ENCODE results near the gene SYTL5. TPM values are rescaled to one million over a fixed set of nuclear protein-coding genes. Genes with fewer than 3 reads are reported as not detected.

SYTL5 gene
- total and polyA plus RNA-seq, 3 donors from 2014 or later = 1.0 to 1.7 (median 1.1) TPM

DNA sequence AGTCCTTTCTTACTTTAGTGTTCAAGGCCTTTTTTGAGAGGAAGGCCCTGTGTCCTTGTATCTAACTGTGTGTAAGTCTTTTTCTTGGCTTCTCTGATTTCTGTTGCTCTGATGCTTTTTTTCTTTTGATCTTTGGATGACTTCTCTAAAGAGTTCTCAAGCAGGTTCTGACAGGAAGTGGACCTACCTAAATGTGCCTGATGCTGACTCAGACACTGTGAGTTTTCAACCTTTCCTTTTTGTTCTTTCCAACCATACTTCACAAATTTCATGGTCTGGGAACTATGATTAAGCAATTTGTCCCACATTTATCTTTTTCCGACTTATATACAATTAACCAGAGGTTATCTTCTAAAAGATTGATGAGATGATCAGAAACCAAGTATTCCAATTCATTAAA, 96.5 kb downstream of the SYTL5 start:
- H3K27ac ChIP-seq = no peak overlapping the region
- no peak overlapping the region for H3K4me3 ChIP-seq
- TF ChIP-seq, protein P1, sequence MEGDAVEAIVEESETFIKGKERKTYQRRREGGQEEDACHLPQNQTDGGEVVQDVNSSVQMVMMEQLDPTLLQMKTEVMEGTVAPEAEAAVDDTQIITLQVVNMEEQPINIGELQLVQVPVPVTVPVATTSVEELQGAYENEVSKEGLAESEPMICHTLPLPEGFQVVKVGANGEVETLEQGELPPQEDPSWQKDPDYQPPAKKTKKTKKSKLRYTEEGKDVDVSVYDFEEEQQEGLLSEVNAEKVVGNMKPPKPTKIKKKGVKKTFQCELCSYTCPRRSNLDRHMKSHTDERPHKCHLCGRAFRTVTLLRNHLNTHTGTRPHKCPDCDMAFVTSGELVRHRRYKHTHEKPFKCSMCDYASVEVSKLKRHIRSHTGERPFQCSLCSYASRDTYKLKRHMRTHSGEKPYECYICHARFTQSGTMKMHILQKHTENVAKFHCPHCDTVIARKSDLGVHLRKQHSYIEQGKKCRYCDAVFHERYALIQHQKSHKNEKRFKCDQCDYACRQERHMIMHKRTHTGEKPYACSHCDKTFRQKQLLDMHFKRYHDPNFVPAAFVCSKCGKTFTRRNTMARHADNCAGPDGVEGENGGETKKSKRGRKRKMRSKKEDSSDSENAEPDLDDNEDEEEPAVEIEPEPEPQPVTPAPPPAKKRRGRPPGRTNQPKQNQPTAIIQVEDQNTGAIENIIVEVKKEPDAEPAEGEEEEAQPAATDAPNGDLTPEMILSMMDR (IDR thresholded peaks at IDR 0.05) = no peak
- TF ChIP-seq POLR2A (IDR thresholded peaks at IDR 0.05) = no peak
- no peaks in the 10 kb centered on the region for H3K9me3 ChIP-seq
- H3K27me3 ChIP-seq = no peaks in the 10 kb centered on the region
- DNase-seq = no peak
- 69 to 100% methylated on average over 1 of the region's 1 CpG for WGBS, 2 donors
- no peaks in the 10 kb centered on the region for H3K4me1 ChIP-seq
- intact Hi-C loops (cut with DNase I; ENCODE audit: low total_unique reads) = no loop called here
- no peaks in the 10 kb centered on the region for H3K36me3 ChIP-seq (ENCODE audit: low read depth, missing control alignments)

GRCh38 chrX:38103857-38104812, 97.8 kb downstream of the SYTL5 start:
- Histone ChIP-seq H3K27me3 (no peaks in the 10 kb centered on the region), H3K36me3 (ENCODE audit: low read depth, missing control alignments) (no peaks in the 10 kb centered on the region), H3K27ac (no peak overlapping the region), H3K4me1 (no peaks in the 10 kb centered on the region), H3K9me3 (no peaks in the 10 kb centered on the region), H3K4me3 (no peak overlapping the region)
- intact Hi-C loops (cut with DNase I; ENCODE audit: low total_unique reads) = no loop called here
- TF ChIP-seq POLR2A (IDR thresholded peaks at IDR 0.05) = no peak
- TF ChIP-seq, protein P1 (IDR thresholded peaks at IDR 0.05) = no peak
- WGBS, 2 donors = 83 to 91% methylated on average over 5 of the region's 5 CpGs
- DNase-seq = no peak

- 70 to 94% methylated on average over 5 to 6 of the region's 6 CpGs for WGBS, 2 donors
- Histone ChIP-seq H3K9me3 (no peaks in the 10 kb centered on the region), H3K4me1 (no peaks in the 10 kb centered on the region), H3K4me3 (no peak overlapping the region), H3K27me3 (no peaks in the 10 kb centered on the region), H3K27ac (no peak overlapping the region), H3K36me3 (ENCODE audit: low read depth, missing control alignments) (no peaks in the 10 kb centered on the region)
- intact Hi-C loops (cut with DNase I; ENCODE audit: low total_unique reads) = no loop called here
- no peak for DNase-seq
- TF ChIP-seq, protein P1 (IDR thresholded peaks at IDR 0.05) = no peak
- no peak for TF ChIP-seq POLR2A (IDR thresholded peaks at IDR 0.05)
These were observed 98.9 kb downstream of the SYTL5 start for GRCh38 chrX:38105216-38105725.

GRCh38 chrX:38106991-38107655, 100.8 kb downstream of the SYTL5 start:
- DNase-seq = no peak
- Histone ChIP-seq H3K27ac (no peak overlapping the region), H3K4me3 (no peak overlapping the region), H3K9me3 (no peaks in the 10 kb centered on the region), H3K27me3 (no peaks in the 10 kb centered on the region), H3K36me3 (ENCODE audit: low read depth, missing control alignments) (no peaks in the 10 kb centered on the region), H3K4me1 (no peaks in the 10 kb centered on the region)
- 39 to 53% methylated on average over 5 to 6 of the region's 6 CpGs for WGBS, 2 donors
- TF ChIP-seq, protein P1 (IDR thresholded peaks at IDR 0.05) = no peak
- TF ChIP-seq POLR2A (IDR thresholded peaks at IDR 0.05) = no peak
- intact Hi-C loops (cut with DNase I; ENCODE audit: low total_unique reads) = no loop called here

Measured in testis (tissue), 3 donors.